22Rv1 (cell line): Measurements from ENCODE around the gene KHDC4.
A peak's percentile ranks its signal among the peaks of the same experiment; 100 is the strongest.

Experiments
- H3K27ac ChIP-seq: fragments of 450-650 bp; 2 replicates; pipeline ENCODE4 v1.5.1; 2017
- CTCF ChIP-seq: fragments of 450-650 bp; IDR thresholded peaks from 2 replicates; pipeline ENCODE4 v1.5.1; 2017; ENCODE audit warnings: mild to moderate bottlenecking
- ZFX ChIP-seq: fragments of 450-650 bp; IDR thresholded peaks from 2 replicates; pipeline ENCODE4 v1.6.1; 2017; ENCODE audit warnings: antibody characterized with exemption, borderline replicate concordance

The KHDC4 gene

DNA sequence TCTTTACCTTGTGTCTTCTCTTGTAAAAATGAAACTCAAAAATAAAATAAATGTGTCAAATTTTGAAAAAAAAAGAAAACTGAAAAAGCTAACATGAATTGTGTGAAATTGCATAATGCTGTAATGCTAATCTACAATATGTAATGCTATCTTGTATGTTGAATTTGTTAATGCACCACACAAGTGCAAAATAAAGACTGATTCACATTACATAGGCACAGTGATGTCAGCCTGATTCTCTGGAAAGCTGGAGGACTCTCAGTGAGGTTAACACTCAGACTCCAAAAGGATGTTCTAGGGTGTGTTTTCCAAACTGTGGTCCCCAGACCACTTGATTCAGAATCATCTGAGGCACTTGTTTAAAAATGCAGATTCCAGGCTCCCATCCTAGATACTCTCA lies 49.2 kb downstream of the KHDC4 start:
- TF ChIP-seq CTCF (no peak), ZFX (no peak)
- peak overlapping the region; percentile 38 for H3K27ac ChIP-seq

GRCh38 chr1:155884031-155884960 lies 49.9 kb downstream of the KHDC4 start:
- no peak for TF ChIP-seq ZFX
- no peak for TF ChIP-seq CTCF
- H3K27ac ChIP-seq: peak overlapping the region; percentile 38

DNA sequence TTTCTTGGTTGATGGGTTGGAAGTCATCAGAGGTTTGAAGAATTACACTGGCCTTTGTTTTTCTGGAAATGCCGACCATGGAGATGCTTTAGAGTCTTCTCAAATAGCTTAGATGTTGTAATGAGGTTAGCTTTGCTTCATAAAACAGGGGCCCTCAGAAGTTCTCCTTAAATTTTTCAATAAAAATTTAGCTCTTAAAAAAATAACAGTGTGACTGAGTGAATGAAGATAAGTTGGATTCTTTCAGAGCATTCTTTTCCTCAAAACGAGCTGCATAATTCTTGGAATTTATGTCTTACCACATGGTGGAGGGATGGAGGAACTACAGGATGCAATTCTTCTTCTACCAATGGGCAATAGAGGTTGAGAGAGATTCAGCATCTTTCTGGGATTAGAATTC lies 51.4 kb downstream of the KHDC4 start:
- H3K27ac ChIP-seq: no peak overlapping the region
- TF ChIP-seq ZFX (no peak), CTCF (no peak)

DNA sequence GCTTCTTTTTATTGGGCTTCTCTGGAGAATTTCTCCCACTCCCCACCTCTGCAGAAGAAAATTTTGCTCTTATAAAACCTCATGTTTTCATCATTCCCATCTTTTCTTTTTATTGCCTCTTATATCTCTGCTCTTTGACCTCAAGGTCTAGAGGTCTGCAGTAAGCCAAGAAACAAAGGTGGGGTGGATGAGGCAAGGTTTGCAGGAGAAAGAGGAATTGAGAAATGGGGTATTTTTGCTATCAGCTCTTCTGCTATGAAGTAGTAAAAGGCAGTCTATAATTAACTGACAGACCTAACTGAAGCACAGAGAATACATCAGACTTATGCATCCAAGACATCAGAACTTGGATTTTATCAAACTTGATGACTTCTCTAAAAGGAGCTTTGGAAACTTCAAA lies 52.0 kb downstream of the KHDC4 start:
- no peak overlapping the region for H3K27ac ChIP-seq
- TF ChIP-seq CTCF: no peak
- no peak for TF ChIP-seq ZFX

- H3K27ac ChIP-seq: no peak overlapping the region
- TF ChIP-seq ZFX (no peak), CTCF (no peak)
Measured at GRCh38 chr1:155880950-155881349, 53.3 kb downstream of the KHDC4 start.

GRCh38 chr1:155880251-155880650 lies 54.0 kb downstream of the KHDC4 start:
- H3K27ac ChIP-seq: no peak overlapping the region
- TF ChIP-seq CTCF: no peak
- TF ChIP-seq ZFX: no peak

DNA sequence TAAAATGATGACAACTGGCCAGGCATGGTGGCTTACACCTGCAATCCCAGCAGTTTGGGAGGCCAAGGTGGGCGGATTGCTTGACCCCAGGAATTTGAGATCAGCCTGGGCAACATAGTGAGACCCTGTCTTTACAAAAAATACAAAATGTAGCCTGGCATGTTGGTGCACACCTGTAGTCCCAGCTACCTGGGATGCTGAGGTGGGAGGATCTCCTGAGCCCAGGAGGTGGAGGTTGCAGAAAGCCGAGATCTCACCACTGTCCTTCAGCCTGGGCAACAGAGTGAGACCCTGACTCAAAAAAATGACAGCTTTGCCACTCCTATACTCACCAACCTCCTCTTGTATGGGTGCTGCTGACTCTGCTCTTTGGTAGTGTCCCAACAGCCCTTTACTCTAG lies 56.3 kb downstream of the KHDC4 start:
- H3K27ac ChIP-seq: no peak overlapping the region
- TF ChIP-seq ZFX (no peak), CTCF (no peak)
